Activated effector memory CD4-positive, alpha-beta T cell treated with Interleukin-2 at 50 U/mL for 16 hours (primary cell): ENCODE results near the gene GABPB2.
A peak's percentile ranks its signal among the peaks of the same experiment; 100 is the strongest.

Experiments used
- DNase-seq: peaks from one replicate; pipeline ENCODE4 v3.0.0-alpha.2; 2020

Gene GABPB2

DNA sequence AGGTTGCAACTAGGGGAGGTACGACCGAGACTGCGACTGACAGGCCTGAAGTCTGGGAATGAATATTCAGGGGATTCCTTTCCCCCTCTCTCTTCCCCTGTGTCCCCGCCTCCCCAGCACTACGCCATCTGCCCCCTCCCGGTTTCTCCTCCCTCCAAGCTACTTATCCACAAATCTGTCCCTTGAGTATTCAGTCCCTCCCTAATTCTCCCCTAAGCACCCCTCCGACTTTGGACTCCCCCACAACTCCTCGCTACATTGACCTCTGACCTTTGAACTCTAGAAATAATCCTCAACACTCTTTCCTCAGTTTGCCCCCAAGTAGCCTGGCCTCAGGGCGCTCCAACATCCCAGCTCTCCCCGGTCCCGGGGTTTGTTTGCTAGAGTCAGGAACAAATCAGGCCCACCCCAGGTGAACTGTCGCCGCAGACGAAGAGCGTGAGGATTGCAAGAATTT lies 94.7 kb downstream of the GABPB2 start:
- DNase-seq, result no peak

- peak; percentile 94 for DNase-seq
Measured at GRCh38 chr1:151165738-151166504, 95.4 kb downstream of the GABPB2 start, which contains the start of the genes LYSMD1 and SCNM1. TSS of gene LYSMD1 (minus strand) at chr1:151165902. CDS start at chr1:151165258, 644 bp downstream. TSS of gene SCNM1 (plus strand) at chr1:151166144. CDS start at chr1:151166153, 9 bp downstream.

DNA sequence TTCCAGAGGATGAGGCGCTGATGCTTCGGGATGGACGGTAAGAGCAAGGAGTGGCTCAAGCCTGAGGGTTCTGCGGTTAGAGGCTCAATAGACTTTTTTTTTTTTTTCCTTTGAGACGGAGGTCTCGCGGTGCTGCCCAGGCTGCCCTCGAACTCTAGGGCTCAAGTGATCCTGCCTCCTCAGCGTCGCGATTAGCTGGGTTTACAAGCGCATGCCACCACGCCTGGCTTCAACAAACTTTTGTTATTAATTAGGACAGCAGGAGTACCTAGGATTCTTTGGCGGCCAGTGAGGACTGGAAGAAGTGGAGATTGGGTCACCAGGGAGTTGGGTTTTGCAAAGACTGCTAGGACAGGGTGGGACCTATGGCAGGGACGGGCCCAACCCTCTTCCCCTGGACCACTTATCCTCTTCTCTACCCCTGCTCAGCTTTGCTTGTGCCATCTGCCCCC lies 96.0 kb downstream of the GABPB2 start:
- DNase-seq, result no peak

- DNase-seq, result no peak
Measured at GRCh38 chr1:151167116-151167515, 96.6 kb downstream of the GABPB2 start.

DNA sequence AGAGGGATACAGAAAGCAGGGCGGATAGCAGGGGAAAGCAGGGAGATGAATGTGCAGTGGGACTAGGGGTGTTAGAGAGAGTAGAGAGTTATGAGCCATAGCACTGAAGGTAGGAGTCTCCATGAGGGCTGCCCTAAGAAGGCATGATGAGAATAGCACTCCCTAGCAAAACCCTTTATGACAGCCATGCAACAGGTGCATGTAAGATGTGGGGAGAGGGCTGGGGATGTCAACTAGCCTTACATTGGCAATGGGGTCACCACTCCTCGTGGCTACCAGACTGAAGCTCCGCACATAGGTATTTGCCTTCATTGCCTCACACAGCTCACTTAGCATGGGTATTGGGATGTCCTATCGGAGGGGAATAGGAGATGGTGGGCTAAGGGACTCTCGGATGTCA lies 100.6 kb downstream of the GABPB2 start:
- no peak for DNase-seq
